HG03159 (cell line): ENCODE results near the gene EFNB3.

Experiments used
- ATAC-seq: cut with Tn5 transposase; IDR thresholded peaks from one replicate; pipeline ENCODE4 v1.9.1; 2021; ENCODE audit warnings: mild to moderate bottlenecking, moderate library complexity; ENCODE audit not compliant: unreplicated experiment

EFNB3 gene

DNA sequence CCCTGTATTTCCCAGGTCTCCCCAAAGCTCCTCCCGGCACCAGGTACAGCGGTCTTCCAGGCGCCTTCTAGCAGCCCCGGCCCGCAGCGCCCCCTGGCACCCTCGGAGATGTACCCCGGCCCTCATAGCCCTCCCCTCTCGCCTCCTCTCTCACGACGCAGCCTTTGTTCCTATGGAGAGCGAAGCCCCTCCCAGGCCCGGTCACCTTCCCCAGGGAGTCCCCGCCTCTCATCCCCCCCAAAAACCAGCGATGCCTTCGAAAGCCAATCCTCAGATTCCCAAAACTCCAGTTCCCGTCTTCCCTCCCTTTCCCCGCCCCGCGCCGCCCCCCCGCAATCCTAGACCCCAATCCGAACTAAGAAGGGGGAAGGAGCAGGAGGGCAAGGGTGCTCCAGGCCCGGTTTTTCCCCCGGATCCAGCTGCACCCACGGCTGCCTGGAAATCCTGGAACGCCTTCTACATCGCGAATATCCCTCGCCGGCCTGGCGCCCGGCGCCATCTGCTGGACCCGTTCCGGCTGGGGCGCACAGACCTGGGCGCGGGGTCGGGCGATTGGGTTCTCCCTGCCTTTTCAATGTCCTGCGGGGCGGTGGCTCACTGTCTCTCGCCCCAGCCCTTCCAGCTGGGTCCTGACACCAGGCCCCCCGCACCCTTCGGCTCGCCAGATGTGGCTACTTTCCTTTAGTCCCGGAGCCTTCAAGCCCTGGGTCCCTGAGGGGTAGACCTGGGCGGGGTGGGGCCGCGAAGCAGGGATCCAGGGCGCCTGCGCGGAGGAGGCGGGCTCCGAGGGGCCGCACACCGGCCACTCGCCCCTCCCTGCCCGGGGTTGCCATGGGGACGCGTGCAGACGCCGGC is 12.1 kb downstream of the EFNB3 start, which contains the start of gene DNAH2:
Gene DNAH2, plus strand, starts transcription at position 844 of the 855 bp plus-strand sequence. CDS start 1,991 bp downstream, outside the sequence.
- no peak for ATAC-seq

DNA sequence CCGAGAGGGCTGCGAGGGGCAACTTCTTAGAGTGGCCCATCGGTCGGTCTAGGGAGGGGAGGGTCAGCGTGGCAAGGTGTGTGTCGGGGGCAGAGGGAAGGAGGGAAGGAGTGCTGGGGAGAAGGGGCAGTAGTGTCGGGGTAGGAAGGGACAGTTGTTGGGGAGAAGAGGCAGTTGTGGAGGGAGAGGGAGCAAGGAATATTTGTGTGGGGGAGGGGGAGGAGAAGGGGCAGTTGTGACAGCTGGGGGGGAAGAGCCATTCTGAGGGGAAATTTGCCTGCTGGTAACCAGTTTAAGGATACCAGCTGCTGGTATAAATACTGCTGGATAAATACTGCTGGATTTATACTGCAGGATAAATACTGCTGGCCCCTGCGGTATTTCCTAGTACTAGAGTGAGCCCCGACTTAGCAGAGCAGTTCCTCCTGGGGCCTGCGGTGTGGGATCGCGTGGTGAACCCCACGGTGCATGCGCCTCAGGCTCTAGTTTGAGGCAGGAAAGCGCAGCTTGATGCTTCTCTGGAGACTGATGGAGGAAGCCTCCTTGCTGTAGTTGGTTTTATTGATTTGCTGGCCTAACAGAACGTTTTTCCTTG is 12.9 kb downstream of the EFNB3 start:
- no peak for ATAC-seq

DNA sequence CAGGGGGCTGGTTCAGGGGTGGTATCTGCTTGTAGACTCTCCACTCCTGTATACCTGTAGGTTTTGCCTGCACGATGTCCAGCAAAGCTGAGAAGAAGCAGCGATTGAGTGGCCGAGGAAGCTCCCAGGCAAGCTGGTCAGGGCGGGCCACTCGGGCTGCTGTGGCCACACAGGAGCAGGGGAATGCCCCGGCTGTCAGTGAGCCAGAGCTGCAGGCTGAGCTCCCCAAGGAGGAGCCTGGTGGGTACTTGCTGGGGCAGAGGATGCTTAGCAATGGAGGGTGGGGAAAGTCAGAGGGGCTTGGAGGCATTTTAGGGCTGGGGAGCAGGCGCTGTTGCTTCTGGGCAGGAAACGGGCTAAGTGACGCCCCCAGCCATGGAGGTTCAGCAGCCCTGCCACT is 14.7 kb downstream of the EFNB3 start:
- no peak for ATAC-seq

DNA sequence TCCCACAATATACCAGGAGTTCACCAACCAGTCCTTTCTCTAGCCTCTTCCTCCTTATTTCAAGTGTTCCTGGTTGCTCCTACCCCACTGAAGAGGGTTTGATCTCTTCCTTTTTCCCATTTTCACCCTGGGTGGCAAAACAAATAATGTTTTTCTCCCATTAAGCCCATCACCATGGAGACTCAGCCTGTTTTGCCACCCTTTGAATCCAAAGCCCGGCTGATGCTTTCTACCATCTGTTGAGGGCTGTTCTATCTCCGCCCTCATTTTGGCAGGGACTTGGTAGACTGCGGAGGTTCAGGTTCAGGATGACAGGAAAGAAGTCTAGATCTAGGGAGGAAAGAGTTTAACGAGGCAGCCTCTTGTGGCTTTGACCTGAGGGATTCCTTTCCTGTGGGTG is 15.1 kb downstream of the EFNB3 start:
- ATAC-seq: no peak

DNA sequence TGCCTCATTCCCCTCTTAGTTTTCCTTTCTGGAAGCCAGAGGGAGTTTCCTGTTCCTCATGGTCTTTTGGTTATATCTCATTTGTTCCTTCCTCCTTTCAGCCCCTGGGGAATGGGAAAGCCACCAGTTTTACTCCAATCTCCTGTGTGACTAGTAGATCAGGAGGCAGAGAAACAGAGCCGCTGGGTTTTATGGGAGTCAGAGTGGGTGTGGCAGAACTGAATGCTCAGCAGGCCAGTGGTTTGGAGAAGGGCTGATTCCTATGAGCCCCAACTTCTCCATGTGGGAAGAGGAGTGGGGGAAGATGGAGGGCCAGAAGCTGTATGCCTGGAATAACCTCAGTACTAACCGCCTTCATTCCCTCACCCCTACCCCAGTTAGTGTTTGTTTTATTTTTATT is 16.6 kb downstream of the EFNB3 start:
- no peak for ATAC-seq

DNA sequence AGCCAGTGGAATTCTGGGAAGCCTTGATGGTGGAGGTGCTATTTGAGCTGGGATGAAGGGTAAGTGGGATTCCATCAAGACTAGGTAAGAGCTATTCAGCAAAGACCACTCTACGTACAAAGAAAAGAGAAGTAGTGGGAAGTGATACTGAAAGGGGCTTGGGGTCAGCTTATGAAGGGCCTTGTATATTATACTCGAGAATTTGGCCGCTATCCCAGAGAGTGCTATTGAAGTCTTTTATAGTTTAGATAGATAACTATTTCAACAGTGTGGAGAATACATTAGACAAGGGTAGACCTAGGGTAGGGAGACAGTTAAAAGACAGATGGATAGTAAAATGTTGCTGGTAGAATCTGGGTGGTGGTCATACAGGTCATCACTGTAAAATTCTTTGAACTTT is 22.9 kb downstream of the EFNB3 start:
- no peak for ATAC-seq

DNA sequence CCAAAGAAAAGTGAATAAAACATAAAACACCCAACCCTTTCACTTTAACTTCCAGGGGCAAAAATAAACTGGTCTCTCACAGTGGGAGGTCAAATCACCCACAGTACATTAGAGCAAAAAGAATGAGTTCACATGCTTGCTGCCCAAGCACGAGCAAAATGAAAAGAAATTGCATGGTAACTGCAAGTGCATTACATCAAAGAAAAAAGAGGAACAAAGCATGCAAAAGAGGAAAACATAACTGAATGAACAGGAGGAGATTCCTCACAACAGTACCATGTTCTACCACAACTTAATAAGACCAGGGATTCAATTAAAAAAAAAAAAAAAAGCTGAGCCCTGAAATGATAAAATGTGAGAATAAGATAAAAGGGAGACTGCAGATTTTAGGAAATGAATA is 24.8 kb downstream of the EFNB3 start:
- ATAC-seq: no peak

DNA sequence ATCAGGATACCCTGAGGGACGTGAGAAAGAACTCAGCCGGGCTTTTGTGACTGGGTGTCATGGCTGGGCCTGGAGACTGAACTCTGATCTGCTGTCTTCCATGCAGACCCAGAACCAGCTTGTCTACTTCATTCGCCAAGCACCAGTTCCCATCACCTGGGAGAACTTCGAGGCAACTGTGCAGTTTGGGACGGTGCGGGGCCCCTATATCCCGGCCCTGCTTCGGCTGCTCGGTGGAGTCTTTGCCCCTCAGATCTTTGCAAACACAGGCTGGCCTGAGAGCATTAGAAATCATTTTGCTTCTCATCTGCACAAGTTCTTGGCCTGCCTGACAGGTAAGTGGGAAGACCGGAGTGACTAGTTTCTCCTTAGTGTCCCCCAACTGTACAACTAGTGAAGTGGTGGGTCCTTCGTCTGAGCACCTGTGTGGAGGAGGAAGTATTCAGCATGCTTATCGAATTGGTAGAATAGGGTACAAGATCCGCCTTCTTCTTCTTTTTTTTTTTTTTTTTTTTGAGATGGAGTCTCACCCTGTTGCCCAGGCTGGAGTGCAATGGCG is 28.1 kb downstream of the EFNB3 start:
- ATAC-seq: no peak

DNA sequence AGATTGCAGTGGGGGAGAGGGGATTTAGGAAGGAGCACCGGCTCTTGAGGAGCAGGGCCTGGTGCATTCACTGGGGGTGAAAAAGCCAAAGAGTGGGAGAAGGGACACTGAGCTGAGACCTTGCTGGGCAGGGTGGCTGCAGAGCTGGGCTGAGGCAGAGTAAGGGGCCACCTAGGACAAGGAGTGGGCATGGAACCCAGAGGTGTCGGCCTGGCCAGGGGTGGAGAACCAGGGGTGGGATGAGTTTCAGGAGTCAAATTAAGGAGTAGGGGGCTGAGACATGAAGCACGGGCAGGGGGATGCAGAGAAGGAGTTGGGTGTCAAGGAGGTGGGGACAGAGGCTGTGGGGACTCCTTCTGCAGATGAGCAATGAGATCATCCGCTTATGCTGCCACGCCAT is 32.6 kb downstream of the EFNB3 start:
- no peak for ATAC-seq

DNA sequence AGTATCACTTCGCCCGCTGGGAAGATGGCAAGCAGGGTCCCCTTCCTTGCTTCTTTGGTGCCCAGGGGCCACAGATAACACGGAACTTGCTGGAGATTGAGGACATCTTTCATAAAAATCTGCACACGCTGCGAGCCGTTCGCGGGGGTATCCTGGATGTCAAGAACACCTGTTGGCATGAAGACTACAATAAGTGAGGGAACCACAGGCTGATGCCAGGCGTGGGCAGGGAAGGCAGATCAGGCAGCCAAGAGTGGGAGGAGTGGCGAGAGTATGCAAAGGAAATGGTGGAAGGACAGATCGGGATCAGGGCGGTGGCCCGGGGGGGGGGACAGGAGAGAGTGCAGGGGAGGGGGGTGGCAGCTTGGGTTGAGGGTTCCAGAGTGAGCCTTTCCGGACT is 34.7 kb downstream of the EFNB3 start:
- no peak for ATAC-seq

DNA sequence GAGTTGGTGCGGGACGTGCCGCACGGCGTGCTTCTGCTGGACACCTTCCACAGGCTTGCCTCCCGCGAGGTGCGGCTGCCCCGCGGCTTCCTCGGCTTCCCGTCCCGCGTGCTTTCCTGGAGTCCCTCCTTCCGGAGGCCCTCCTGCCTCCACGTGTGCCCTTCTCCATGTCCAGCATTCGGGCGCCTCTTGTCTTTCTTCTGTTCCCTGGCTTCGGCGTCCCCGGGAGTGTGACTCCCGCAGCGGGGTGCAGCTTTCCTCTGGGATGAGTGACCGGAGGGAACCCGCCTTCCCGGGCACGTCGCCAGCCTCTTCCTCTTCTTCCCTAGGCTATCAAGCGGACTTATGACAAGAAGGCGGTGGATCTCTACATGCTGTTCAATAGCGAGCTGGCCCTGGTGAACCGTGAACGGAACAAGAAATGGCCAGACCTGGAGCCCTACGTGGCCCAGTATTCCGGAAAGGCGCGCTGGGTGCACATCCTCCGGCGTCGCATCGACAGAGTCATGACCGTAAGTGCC is 35.5 kb downstream of the EFNB3 start:
- no peak for ATAC-seq

DNA sequence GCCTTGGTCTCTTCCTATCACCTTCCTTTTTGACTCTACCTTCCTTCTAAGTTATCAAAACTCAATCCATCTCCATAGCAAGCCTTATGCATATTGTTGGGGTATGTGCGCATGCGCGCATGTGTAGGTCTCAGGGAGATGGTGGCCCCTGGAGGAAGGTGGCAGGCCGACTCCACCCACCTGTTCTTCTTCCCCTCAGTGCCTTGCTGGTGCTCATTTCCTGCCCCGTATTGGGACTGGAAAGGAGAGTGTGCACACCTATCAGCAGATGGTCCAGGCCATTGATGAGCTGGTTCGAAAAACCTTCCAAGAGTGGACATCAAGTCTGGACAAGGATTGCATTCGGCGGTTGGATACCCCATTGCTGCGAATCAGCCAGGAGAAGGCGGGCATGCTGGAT is 37.7 kb downstream of the EFNB3 start:
- no peak for ATAC-seq

DNA sequence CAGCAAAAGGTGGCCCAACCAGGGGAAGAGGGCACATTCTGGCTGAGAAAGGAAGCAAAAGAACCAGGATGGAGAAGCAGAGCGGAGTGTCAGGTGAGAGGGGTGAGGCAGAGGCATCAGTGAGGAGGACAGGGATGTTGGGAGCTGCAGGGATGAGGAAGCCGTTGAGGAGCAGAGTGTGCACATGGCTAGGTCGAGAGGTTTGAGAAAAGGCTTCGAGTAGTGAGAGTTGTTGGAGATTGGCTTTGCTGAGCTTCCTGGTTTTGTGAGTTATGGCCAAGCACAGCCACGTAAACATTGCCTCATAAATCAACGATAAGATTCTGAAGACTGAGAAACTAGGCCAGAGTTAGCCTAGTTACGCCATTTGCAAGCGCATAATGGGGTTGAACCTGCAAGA is 39.4 kb downstream of the EFNB3 start:
- ATAC-seq: no peak

DNA sequence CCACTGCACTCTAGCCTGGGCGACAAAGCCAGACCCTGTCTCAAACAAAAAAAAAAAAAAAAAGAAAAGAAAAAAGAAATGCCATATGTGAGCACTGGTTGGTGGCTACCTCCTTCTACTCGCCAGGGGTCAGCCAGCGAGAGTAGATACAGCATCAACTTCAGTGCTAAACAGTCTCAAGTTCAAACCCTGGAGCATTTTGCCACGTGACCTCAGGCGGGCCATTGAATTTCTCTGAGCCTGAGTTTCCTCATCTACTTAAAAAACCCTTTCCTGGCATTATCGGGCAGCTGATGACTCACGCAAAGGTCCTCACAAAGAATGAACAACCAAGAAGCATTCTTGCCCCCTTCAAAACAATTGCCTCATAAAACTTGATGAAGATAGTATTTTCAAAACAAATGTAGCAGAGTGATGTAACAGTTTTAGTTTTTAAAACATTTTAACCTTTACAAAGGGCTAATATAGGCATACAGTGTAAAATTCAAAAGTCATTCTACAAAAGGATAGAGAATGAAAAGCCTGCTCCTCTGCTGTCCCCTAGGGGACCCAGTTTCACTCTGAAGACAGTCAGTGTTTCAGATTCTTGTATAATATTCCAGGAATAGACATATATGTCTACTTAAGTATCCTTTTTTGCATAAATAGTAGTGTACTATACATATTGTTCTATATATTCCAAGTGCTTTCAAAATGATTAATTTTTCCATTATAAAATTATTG is 40.9 kb downstream of the EFNB3 start:
- ATAC-seq: no peak

DNA sequence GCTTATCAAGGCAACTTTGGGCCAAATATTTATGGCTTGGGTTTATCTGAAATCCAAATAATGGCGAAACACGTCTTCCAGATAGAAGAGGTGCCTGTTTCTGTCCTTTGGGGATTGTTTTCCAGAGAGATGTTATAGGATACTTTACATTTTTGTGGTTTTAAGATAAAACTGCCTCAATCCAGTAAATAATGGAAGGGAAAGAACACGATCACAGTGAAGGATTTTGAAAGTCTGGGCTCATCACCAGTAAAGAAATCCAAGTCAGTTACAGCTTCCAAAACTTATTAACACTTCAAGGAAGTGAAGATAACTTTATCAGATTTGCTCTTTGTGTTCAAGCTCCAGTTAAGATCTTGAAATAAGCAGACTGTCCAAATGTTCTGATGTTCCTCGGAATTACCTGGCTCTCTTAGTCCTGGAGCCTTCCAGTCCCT is 42.7 kb downstream of the EFNB3 start:
- ATAC-seq: no peak

DNA sequence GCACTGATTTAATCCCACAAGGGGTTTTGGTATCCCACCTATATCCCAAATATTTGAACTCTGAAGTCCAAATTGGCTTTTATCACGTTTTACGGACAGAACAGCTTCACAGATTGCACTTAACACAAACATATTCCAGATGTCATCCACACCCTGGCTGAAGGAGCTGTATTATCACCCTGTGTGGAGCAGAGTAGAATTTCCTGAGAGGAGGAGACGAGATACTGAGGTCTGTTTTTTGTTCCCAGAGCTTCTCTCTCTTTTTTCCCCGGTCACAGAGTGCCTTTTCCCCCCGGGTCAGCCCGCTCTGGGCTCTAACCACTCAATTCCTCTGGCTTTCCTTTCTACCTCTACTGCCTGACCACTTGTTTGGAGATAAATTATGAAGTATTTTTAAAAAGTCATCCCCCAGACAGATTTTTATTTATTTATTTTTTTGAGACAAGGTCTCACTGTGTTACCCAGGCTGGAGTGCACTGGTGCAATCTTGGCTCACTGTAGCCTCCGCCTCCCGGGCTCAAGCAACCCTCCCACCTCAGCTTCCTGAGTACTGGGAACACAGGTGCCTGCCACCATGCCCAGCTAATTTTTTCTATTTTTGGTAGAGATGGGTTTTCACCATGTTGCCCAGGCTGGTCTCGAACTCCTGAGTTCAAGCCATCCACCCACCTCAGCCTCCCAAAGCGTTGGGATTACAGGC is 43.2 kb downstream of the EFNB3 start:
- no peak for ATAC-seq

DNA sequence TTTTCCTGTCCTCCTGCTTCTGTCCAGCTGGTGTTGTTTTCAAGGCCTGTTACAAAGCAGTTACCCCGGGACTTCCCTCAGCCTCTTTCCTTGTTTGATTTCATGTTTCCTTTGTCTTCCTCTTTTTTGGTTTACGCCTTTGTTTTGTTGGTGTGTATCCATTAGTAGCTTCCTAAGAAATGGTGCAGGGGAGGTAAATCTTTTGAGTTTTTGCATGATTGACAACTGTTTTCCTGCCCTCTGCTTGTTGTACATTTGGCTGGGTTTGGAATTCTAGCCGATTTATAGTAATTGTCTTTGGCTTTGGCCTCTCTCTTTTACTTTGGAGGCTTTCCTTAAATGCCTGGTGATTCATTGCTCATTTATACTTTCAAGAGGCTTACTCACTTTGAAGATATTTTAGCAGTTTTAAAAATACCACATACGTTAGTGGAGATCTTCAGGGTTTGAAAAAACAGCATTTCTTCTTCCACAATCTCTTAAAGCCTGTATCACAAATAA is 45.4 kb downstream of the EFNB3 start:
- ATAC-seq: no peak

DNA sequence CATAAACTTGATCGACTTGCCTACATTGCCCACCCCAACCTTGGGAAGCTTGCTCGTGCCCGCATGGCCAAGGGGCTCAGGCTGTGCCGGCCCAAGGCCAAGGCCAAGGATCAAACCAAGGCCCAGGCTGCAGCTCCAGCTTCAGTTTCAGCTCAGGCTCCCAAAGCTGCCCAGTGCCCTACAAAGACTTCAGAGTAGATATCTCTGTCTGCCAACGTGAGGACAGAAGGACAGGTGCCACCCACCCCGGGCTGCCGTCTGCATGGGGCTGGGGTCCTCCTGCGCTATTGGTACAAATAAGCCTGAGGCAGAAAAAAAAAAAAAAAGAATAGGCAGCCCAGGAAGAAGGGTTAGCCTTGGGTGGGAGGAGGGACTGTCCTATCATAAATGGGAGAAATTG is 49.7 kb downstream of the EFNB3 start:
- ATAC-seq: no peak

DNA sequence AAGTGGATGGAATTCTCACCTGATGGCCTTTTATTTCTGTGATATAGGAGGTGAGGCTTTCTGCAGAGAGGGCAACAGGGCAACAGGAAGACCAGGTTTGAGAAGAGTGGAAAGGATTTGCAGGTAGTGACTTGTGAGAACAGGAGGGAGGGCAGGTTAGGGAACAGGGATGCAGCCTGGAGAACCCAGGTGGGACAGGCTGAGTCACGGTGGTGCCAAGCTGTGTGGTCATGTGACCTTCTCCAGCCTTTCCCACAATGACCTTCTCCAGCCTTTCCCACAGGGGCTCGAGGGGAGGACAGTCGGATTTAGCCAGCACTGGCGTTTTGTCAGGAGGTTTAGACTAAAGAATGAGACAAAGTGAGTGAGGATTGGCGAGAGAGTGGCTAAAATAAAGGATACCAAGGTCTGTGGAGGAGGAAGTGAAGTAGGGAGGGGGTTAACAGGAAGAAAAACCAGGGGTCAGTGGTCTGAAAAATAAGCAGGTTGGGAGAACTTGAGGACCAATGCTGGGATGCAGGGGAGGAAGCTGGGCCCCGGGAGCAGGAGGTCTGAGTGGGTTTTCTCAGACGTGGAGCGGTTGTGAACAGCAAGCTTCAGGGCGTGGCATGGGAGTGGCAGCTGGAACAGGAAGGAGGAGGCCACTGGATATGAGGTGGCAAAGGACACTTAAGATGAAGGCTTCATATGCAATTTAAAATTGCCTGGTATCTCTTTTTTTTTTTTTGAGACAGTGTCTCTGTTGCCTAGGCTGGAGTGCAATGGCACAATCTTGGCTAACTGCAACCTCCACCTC is 50.3 kb downstream of the EFNB3 start:
- ATAC-seq: no peak

DNA sequence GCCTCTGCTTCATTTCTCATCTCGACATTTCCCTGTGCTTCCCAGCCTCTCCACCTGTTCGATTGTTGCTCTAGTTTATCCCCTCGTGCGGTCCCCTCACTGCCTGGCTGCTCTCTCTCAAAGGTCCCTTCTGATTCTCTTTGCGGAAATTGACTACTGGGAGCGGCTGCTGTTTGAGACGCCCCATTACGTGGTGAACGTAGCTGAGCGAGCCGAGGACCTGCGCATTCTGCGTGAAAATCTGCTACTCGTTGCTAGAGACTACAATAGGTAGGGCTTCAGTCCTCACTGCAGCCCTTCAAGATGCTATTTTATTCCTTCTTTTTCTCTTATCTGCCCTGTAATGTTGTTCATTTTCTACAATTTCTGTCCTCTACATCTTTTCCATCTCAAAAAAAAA is 52.0 kb downstream of the EFNB3 start:
- no peak for ATAC-seq
